SK-N-SH (cell line): ENCODE measurements around the gene TP53I3.

ENCODE experiments used
- FOXJ3 ChIP-seq: sonication (generic); formaldehyde crosslinking; IDR thresholded peaks from 2 replicates; pipeline ENCODE4 v1.5.1; 2020; ENCODE audit warnings: mild to moderate bottlenecking, missing genetic modification reagents
- MXI1 ChIP-seq: IDR thresholded peaks from 2 replicates; pipeline ENCODE4 v1.6.1; 2012; ENCODE audit warnings: mild to moderate bottlenecking, low read depth, low read length, improper control_type of control experiment
- POLR2AphosphoS5 ChIP-seq: IDR thresholded peaks from 2 replicates; pipeline ENCODE4 v1.6.1; 2012; ENCODE audit warnings: low read depth, low read length
- SIN3A ChIP-seq: IDR thresholded peaks from 2 replicates; pipeline ENCODE4 v1.6.1; 2012; ENCODE audit warnings: low read depth, mild to moderate bottlenecking, low read length, moderate library complexity, borderline replicate concordance
- SMC3 ChIP-seq: IDR thresholded peaks from 2 replicates; pipeline ENCODE4 v1.6.1; 2012; ENCODE audit warnings: low read depth, low read length, improper control_type of control experiment
- YY1 ChIP-seq: IDR thresholded peaks from 2 replicates; pipeline ENCODE4 v1.4.0; 2012; ENCODE audit warnings: low read depth, mild to moderate bottlenecking
- TF ChIP-seq, protein P1 (sequence below): IDR thresholded peaks from 2 replicates; pipeline ENCODE4 v1.4.0; 2012; ENCODE audit warnings: low read depth, borderline replicate concordance
- TF ChIP-seq, protein P2 (sequence below): fragments of 200-600 bp; sonication (generic); IDR thresholded peaks from 2 replicates; pipeline ENCODE4 v1.6.1; 2017; ENCODE audit warnings: antibody characterized with exemption, mild to moderate bottlenecking, moderate library complexity
- TF ChIP-seq, protein P3 (sequence below): fragments of 150-350 bp; IDR thresholded peaks from 2 replicates; pipeline ENCODE4 v1.6.1; 2017; ENCODE audit warnings: antibody characterized with exemption, low read length, low read depth, borderline replicate concordance
- TF ChIP-seq, protein P4 (sequence below): IDR thresholded peaks from 2 replicates; pipeline ENCODE4; 2012

DNA sequence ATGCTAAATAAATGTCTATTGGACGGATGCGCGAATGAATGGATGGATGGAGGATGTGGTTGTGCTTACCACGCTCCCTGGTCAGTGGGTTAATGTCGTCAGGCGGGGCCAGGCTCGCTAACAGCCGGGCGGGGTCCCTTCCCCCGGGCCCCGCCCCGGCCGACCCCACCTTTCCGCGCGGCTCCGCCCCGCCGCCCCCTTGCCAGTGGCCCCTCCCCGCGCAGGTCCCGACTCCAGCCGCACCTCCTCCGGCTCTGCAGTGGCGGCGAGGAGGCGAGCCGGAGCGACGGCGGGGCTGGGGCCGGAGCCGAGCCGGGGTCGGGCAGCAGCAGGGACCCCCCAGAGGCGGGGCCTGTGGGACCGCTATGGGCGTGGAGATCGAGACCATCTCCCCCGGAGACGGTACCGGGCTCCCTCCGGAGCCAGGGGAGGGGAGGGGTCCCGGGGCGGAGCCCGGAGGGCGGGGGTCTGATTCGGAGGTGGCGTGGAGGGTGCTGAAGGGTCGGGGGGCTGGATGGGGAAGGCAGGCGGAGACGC is 35.1 kb downstream of the TP53I3 start, which contains the start of gene FKBP1B:
- TF ChIP-seq, protein P1, sequence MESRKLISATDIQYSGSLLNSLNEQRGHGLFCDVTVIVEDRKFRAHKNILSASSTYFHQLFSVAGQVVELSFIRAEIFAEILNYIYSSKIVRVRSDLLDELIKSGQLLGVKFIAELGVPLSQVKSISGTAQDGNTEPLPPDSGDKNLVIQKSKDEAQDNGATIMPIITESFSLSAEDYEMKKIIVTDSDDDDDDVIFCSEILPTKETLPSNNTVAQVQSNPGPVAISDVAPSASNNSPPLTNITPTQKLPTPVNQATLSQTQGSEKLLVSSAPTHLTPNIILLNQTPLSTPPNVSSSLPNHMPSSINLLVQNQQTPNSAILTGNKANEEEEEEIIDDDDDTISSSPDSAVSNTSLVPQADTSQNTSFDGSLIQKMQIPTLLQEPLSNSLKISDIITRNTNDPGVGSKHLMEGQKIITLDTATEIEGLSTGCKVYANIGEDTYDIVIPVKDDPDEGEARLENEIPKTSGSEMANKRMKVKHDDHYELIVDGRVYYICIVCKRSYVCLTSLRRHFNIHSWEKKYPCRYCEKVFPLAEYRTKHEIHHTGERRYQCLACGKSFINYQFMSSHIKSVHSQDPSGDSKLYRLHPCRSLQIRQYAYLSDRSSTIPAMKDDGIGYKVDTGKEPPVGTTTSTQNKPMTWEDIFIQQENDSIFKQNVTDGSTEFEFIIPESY = no peak
- TF ChIP-seq MXI1 (peak; percentile 91), POLR2AphosphoS5 (peak; percentile 78), YY1 (no peak; the same call in 1 of the 2 replicates), SMC3 (no peak), FOXJ3 (CRISPR knock-in tag) (no peak), SIN3A (no peak)
- TF ChIP-seq, protein P2, sequence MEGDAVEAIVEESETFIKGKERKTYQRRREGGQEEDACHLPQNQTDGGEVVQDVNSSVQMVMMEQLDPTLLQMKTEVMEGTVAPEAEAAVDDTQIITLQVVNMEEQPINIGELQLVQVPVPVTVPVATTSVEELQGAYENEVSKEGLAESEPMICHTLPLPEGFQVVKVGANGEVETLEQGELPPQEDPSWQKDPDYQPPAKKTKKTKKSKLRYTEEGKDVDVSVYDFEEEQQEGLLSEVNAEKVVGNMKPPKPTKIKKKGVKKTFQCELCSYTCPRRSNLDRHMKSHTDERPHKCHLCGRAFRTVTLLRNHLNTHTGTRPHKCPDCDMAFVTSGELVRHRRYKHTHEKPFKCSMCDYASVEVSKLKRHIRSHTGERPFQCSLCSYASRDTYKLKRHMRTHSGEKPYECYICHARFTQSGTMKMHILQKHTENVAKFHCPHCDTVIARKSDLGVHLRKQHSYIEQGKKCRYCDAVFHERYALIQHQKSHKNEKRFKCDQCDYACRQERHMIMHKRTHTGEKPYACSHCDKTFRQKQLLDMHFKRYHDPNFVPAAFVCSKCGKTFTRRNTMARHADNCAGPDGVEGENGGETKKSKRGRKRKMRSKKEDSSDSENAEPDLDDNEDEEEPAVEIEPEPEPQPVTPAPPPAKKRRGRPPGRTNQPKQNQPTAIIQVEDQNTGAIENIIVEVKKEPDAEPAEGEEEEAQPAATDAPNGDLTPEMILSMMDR = no peak
- TF ChIP-seq, protein P3, sequence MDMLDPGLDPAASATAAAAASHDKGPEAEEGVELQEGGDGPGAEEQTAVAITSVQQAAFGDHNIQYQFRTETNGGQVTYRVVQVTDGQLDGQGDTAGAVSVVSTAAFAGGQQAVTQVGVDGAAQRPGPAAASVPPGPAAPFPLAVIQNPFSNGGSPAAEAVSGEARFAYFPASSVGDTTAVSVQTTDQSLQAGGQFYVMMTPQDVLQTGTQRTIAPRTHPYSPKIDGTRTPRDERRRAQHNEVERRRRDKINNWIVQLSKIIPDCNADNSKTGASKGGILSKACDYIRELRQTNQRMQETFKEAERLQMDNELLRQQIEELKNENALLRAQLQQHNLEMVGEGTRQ = no peak
- TF ChIP-seq, protein P4, sequence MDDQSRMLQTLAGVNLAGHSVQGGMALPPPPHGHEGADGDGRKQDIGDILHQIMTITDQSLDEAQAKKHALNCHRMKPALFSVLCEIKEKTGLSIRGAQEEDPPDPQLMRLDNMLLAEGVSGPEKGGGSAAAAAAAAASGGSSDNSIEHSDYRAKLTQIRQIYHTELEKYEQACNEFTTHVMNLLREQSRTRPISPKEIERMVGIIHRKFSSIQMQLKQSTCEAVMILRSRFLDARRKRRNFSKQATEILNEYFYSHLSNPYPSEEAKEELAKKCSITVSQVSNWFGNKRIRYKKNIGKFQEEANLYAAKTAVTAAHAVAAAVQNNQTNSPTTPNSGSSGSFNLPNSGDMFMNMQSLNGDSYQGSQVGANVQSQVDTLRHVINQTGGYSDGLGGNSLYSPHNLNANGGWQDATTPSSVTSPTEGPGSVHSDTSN = no peak
